Measurements from ENCODE around the gene COPS2.

- TF ChIP-seq CTCF (CRISPR knock-in tag; IDR thresholded peaks at IDR 0.05), result no peak
- no peak for TF ChIP-seq ZNF460 (CRISPR knock-in tag; IDR thresholded peaks at IDR 0.05; ENCODE audit: borderline replicate concordance)
- TF ChIP-seq ZSCAN21 (CRISPR knock-in tag; IDR thresholded peaks at IDR 0.05; ENCODE audit: borderline replicate concordance), result no peak
- TF ChIP-seq SUZ12 (IDR thresholded peaks at IDR 0.05; ENCODE audit: low read depth, low read length), result no peak
- TF ChIP-seq SYNCRIP (IDR thresholded peaks at IDR 0.05; ENCODE audit: insufficient read depth, low read depth, low read length), result no peak
- TF ChIP-seq MAFG (CRISPR knock-in tag; IDR thresholded peaks at IDR 0.05), result no peak
- TF ChIP-seq CHD4 (IDR thresholded peaks at IDR 0.05; ENCODE audit: borderline replicate concordance, low read length), result no peak
- TF ChIP-seq ZNF768 (CRISPR knock-in tag; IDR thresholded peaks at IDR 0.05), result no peak
- no peak for TF ChIP-seq ZNF644 (CRISPR knock-in tag; IDR thresholded peaks at IDR 0.05; ENCODE audit: low read depth)
- TF ChIP-seq MEIS1 (CRISPR knock-in tag; IDR thresholded peaks at IDR 0.05; ENCODE audit: borderline replicate concordance), result no peak
- no peak for TF ChIP-seq HDAC2 (CRISPR knock-in tag; IDR thresholded peaks at IDR 0.05)
- no peak for TF ChIP-seq ZFP36 (IDR thresholded peaks at IDR 0.05; ENCODE audit: borderline replicate concordance, low read depth, low read length, partially characterized antibody)
Measured at GRCh38 chr15:49164865-49165264, 9.5 kb upstream of the COPS2 start.

Measured in HepG2 (cell line).